Smooth muscle cell (in vitro differentiated cells): Measurements from ENCODE around the gene KCNQ2. TPM values are rescaled to one million over a fixed set of nuclear protein-coding genes. Genes with fewer than 3 reads are reported as not detected.

Source experiments
- DNase-seq: peaks from one replicate; lab custom pipeline; 2025; ENCODE audit not compliant: unreplicated experiment; lab: John Stamatoyannopoulos, UW
- H2AFZ ChIP-seq: fragments of 200-600 bp; sonication (generic); 2 replicates; pipeline ENCODE4 v1.6.0; 2016; ENCODE audit warnings: antibody characterized with exemption, low read depth, mild to moderate bottlenecking
- H3F3A ChIP-seq: fragments of 200-600 bp; sonication (generic); 2 replicates; pipeline ENCODE4 v1.6.0; 2017; ENCODE audit warnings: antibody characterized with exemption, low read depth
- H3K27ac ChIP-seq: fragments of 200-600 bp; sonication (generic); 2 replicates; pipeline ENCODE4 v1.5.1; 2016; ENCODE audit warnings: low read depth, mild to moderate bottlenecking
- H3K27me3 ChIP-seq: fragments of 200-600 bp; sonication (generic); 2 replicates; pipeline ENCODE4 v1.6.1; 2016; ENCODE audit warnings: low read depth, mild to moderate bottlenecking
- H3K36me3 ChIP-seq: fragments of 200-600 bp; sonication (generic); 2 replicates; pipeline ENCODE4 v1.5.1; 2016; ENCODE audit warnings: low read depth
- H3K4me1 ChIP-seq: fragments of 200-600 bp; sonication (generic); 2 replicates; pipeline ENCODE4 v1.5.1; 2016; ENCODE audit warnings: low read depth
- H3K4me2 ChIP-seq: fragments of 200-600 bp; sonication (generic); 2 replicates; pipeline ENCODE4 v1.6.0; 2016; ENCODE audit warnings: mild to moderate bottlenecking
- H3K4me3 ChIP-seq: fragments of 200-600 bp; sonication (generic); 2 replicates; pipeline ENCODE4 v1.5.1; 2016; ENCODE audit warnings: mild to moderate bottlenecking
- H3K79me2 ChIP-seq: fragments of 200-600 bp; sonication (generic); 2 replicates; pipeline ENCODE4 v1.6.0; 2016; ENCODE audit warnings: low read depth, mild to moderate bottlenecking
- H3K9ac ChIP-seq: fragments of 200-600 bp; sonication (generic); 2 replicates; pipeline ENCODE4 v1.6.0; 2016; ENCODE audit warnings: low read depth
- H3K9me3 ChIP-seq: fragments of 200-600 bp; sonication (generic); replicated peaks from 2 replicates; pipeline ENCODE4 v1.5.1; 2016; ENCODE audit warnings: low read depth
- H4K20me1 ChIP-seq: fragments of 200-600 bp; sonication (generic); 2 replicates; pipeline ENCODE4 v1.6.0; 2016; ENCODE audit warnings: low read depth
- WGBS: methylation state at CpG from one replicate; pipeline ENCODE4 v1.1.7; 2016; ENCODE audit warnings: low lambda C conversion rate; 5-methylcytosine and 5-hydroxymethylcytosine counted together
- polyA plus RNA-seq: library from polyadenylated mRNA; unstranded; fragments of >200 nt; fragmentation: Nextera tagmentation; extraction: Ambion mirVana; gene quantifications from 2 replicates; pipeline ENCODE4 v1.2.1, GENCODE V29; 2016
- total RNA-seq: library from RNA; depleted of rRNA; stranded (reverse); fragments of >200 nt; gene quantifications from 2 replicates; pipeline ENCODE4 v1.2.3, GENCODE V29; 2014
- TF ChIP-seq, protein P1 (sequence below): fragments of 200-600 bp; sonication (generic); IDR thresholded peaks from 2 replicates; pipeline ENCODE4 v1.5.1; 2017; ENCODE audit warnings: borderline replicate concordance, mild to moderate bottlenecking, antibody characterized with exemption; ENCODE audit not compliant: insufficient read depth, poor library complexity, severe bottlenecking

The KCNQ2 gene
- total and polyA plus RNA-seq, 2 experiments from 2014 or later, result 5.1 to 5.7 TPM

DNA sequence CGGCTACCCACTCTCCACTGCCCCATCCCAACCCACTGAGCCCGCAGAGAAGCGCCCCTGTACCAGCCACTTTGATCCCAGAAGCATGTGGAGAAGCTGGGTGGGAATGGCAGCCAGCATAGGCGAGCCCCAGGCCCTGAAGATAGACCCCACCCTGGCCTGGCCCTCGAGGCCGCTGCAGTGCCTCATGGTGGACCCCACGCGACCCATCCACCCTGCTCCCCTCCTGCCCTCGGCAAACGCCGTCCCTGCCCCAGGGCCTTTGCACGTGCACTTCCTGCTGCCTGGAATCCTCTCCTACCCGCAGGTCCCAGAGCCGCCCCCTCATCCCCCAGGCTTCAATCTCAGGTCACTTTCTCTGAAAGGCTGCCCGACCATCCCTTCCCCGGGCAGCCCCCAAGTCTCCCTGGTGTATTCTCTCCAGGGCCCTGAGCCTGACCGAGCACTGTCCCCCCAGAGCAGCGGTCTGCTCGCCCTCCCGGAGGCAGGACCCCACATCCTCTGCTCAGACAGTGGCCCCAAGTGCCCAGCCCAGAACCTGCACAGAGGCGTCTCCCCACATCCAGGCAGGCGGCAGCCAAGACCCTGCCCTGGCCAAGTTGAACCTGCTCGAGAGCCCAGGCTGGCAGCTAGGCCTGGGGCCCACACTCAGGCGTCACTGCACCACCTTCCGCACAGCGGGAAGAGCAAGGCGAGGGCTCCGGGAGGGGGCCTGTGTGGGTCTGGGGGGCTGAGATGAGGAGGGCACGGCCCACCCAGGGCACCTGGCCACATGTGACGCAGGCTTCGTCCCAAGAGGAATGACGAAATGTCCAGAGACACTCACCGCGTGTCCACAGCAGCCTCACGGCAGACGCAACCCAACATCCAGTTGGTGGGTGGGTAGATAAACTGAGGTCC is 14.0 kb downstream of the KCNQ2 start:
- H3K79me2 ChIP-seq, result no peaks in the 10 kb centered on the region
- no peak overlapping the region for H2AFZ ChIP-seq
- no peaks in the 10 kb centered on the region for H3K27me3 ChIP-seq
- H3F3A ChIP-seq, result no peaks in the 10 kb centered on the region
- no peak overlapping the region for H3K27ac ChIP-seq
- no peaks in the 10 kb centered on the region for H3K9me3 ChIP-seq
- no peak for DNase-seq
- H3K4me1 ChIP-seq, result peaks cover 14% of the 10 kb centered on the region
- H3K36me3 ChIP-seq, result no peaks in the 10 kb centered on the region
- H3K4me3 ChIP-seq, result no peak overlapping the region
- H3K9ac ChIP-seq, result no peak overlapping the region
- H3K4me2 ChIP-seq, result no peak overlapping the region
- H4K20me1 ChIP-seq, result no peaks in the 10 kb centered on the region
- 92% methylated on average over 33 of the region's 36 CpGs for WGBS
- TF ChIP-seq, protein P1, sequence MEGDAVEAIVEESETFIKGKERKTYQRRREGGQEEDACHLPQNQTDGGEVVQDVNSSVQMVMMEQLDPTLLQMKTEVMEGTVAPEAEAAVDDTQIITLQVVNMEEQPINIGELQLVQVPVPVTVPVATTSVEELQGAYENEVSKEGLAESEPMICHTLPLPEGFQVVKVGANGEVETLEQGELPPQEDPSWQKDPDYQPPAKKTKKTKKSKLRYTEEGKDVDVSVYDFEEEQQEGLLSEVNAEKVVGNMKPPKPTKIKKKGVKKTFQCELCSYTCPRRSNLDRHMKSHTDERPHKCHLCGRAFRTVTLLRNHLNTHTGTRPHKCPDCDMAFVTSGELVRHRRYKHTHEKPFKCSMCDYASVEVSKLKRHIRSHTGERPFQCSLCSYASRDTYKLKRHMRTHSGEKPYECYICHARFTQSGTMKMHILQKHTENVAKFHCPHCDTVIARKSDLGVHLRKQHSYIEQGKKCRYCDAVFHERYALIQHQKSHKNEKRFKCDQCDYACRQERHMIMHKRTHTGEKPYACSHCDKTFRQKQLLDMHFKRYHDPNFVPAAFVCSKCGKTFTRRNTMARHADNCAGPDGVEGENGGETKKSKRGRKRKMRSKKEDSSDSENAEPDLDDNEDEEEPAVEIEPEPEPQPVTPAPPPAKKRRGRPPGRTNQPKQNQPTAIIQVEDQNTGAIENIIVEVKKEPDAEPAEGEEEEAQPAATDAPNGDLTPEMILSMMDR, result no peak

DNA sequence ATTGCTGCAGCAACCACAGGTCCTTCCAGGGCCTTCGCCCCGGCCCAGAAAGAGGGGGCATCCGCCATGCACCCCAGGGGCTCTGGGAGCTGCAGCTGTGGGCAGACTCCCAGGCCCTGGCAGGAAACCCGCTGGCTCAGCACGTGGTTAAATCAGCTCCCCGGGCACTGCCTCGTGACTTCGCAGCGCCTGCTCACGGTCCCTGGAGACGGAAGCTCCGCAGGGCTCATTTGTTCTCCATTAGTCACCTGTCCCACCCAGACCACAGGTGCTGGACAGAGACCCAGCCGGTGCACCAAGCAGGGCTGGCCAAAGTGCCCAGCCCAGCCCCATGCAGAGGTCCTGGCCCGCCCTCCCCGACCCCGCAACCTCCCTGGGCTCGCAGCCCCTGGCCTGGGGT is 14.7 kb downstream of the KCNQ2 start:
- Histone ChIP-seq H3K4me3 (no peak overlapping the region), H3K79me2 (no peaks in the 10 kb centered on the region), H3F3A (no peaks in the 10 kb centered on the region), H2AFZ (no peak overlapping the region), H3K36me3 (no peaks in the 10 kb centered on the region), H3K27ac (no peak overlapping the region), H4K20me1 (no peaks in the 10 kb centered on the region), H3K4me2 (no peak overlapping the region), H3K27me3 (no peaks in the 10 kb centered on the region), H3K9me3 (no peaks in the 10 kb centered on the region), H3K4me1 (peaks cover 14% of the 10 kb centered on the region), H3K9ac (no peak overlapping the region)
- 88% methylated on average over 12 of the region's 17 CpGs for WGBS
- TF ChIP-seq, protein P1, result no peak
- DNase-seq, result no peak

DNA sequence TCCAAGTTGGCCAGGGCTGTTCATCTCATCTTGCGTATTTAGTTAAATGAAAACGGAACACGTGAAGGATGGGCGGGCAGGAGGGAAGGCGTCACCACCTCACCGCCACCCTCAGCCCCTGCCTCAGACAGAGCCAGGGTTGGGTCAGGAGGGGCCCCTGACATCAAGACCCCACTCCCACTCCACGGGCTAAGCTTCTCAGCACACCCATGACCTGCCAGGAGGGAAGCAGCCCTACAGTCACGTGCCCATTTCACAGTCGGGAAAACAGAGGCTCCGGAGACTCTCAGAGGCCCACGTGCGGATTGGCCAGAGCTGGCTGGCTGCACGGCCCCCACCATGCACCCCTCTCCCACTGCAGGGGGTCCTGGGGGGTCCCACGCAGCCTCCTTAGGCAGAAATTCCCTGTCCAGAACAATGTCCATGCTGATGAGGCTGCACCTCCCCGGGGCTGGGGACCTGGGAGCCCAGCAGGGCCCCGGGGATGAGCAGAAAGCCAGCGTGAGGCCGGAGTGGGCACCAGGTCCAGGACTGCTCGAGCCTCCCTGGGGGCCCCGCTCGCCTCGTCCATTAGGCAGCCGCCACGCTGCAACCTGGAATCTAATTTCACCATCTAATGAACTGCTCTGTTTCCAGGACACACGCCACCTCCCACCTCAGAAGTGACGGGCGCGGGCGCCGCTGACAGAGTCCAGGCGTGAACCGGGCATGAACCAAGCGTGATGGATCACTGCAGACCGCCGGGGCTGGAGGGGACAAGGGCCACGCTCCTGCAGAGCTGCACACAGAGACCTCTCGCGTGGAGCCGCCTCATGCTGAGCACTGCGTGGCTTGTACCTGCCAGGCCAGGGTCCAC is 15.8 kb downstream of the KCNQ2 start:
- no peak overlapping the region for H3K4me3 ChIP-seq
- H3F3A ChIP-seq, result no peaks in the 10 kb centered on the region
- H3K36me3 ChIP-seq, result no peaks in the 10 kb centered on the region
- H3K9ac ChIP-seq, result no peak overlapping the region
- no peak overlapping the region for H3K27ac ChIP-seq
- H2AFZ ChIP-seq, result no peak overlapping the region
- 90% methylated on average over 40 of the region's 40 CpGs for WGBS
- TF ChIP-seq, protein P1, result no peak
- H3K27me3 ChIP-seq, result no peaks in the 10 kb centered on the region
- no peaks in the 10 kb centered on the region for H3K79me2 ChIP-seq
- no peaks in the 10 kb centered on the region for H4K20me1 ChIP-seq
- no peak for DNase-seq
- peaks cover 14% of the 10 kb centered on the region for H3K4me1 ChIP-seq
- no peaks in the 10 kb centered on the region for H3K9me3 ChIP-seq
- no peak overlapping the region for H3K4me2 ChIP-seq
